H1 (cell line): ENCODE measurements around the gene NFKBIE.

ENCODE experiments used
- SIN3A ChIP-seq, 2 experiments: IDR thresholded peaks in 1 of 2; conservative IDR thresholded peaks in 1 of 2; 2 replicates each; pipeline ENCODE4 v1.6.1; 2011 to 2012; ENCODE audit warnings: low read length in 2 of 2, improper control_type of control experiment in 1 of 2, low read depth in 1 of 2, mild to moderate bottlenecking in 1 of 2
- SIX5 ChIP-seq: IDR thresholded peaks from 2 replicates; pipeline ENCODE4 v1.6.1; 2011; ENCODE audit warnings: mild to moderate bottlenecking, low read depth, low read length

DNA sequence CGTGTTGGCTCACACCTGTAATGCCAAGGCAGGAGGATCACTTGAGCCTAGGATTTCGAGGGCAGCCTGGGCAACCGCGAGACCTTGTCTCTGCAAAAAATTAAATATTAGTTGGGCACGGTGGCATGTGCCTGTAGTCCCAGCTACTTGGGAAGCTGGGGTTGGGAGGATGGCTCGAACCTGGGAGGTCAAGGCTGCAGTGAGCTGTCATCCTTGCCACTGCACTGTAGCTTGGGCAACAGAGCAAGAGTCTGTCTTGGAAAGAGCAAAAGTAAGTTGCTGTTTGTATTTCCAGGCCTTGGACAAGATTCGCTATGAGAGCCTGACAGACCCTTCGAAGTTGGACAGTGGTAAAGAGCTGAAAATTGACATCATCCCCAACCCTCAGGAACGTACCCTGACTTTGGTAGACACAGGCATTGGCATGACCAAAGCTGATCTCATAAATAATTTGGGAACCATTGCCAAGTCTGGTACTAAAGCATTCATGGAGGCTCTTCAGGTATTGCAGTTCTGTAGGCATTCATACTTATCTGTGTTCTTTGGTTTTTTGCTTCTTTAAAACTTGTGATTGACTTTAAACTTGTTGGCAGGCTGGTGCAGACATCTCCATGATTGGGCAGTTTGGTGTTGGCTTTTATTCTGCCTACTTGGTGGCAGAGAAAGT, 16.1 kb downstream of the NFKBIE start:
- TF ChIP-seq SIX5 (no peak), SIN3A (conservative IDR thresholded peaks at IDR 0.05 in 1 of 2, IDR thresholded peaks at IDR 0.05 in 1 of 2; ENCODE audit: low read depth in 1 of 2, low read length in 2 of 2) (no peak)
